Measurements from ENCODE around the gene RIN1. TPM values are rescaled to one million over a fixed set of nuclear protein-coding genes. Genes with fewer than 3 reads are reported as not detected.
A peak's percentile ranks its signal among the peaks of the same experiment; 100 is the strongest.

RIN1 gene
- total RNA-seq, 1 experiment from 2014 or later: 5.4 TPM

DNA sequence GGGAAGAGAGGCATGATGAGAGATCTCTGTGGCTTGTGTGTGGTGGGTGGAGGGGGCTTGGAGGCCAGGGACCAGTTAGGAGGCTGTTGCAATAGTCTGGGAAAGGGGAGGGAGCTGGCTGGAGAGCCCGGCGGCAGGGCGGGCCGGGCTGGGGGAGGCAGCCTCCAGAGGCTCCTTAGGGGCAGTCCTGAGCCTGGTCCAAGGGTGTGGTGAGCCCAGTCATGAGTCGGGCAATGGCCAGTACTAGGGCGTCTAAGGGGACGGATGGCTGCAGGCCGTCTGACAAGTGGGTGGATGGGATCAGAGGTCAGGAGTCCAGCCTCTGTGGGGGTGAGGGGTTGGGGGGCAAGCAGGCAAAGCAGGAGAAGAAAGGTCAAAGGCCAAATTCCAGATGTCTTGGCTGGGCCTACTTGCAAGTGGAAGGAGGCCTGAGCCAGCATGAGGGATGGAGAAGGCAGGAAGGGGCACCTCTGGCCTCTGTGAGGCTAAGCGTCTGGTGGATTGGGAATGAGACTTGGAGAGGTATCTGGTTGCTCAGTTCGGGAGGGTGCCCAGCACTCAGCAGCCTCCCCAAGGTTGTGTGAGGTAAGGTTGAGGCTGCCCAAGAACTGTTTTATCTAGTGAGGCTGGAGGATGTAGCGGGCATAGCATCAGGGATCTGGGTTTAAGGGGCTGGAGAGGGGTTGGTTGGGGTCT lies 13.4 kb downstream of the RIN1 start:
- peaks cover 15 to 29% of the 10 kb centered on the region in 2 experiments for H3K4me1 Mint-ChIP-seq
- no peak overlapping the region for H4K8ac ChIP-seq (replicated peaks; ENCODE audit: insufficient read length, low read depth, low read length)
- no peak overlapping the region for H2AFZ ChIP-seq (ENCODE audit: low read length)

More for the DNA sequence above, 13.4 kb downstream of the RIN1 start:
- H3K14ac ChIP-seq (ENCODE audit: insufficient read depth, low read length): no peak overlapping the region
- H2BK12ac ChIP-seq (ENCODE audit: insufficient read length, low read depth, low read length): no peak overlapping the region
- no peaks in the 10 kb centered on the region for H3K23me2 ChIP-seq (ENCODE audit: insufficient read length, low read depth, low read length, poor library complexity, severe bottlenecking)
- H3K9ac ChIP-seq (ENCODE audit: extremely low read depth, insufficient read length, low read length): no peak overlapping the region
- H3K79me1 ChIP-seq (ENCODE audit: insufficient read depth, low read depth, low read length, poor library complexity, severe bottlenecking): no peaks in the 10 kb centered on the region
- H3K27me3 ChIP-seq (ENCODE audit: insufficient read depth, low read length): no peaks in the 10 kb centered on the region
- H2AK5ac ChIP-seq (ENCODE audit: insufficient read length, low read length): no peak overlapping the region
- Mint-ChIP-seq H3K27ac (no peak overlapping the region), H3K9me3 (peaks cover 14 to 20% of the 10 kb centered on the region in 2 experiments), H3K27me3 (ENCODE audit: low read depth) (peaks cover 21% of the 10 kb centered on the region), H3K4me3 (no peak overlapping the region; a peak in 1 of 5 replicates), H3K36me3 (ENCODE audit: insufficient read depth in 1 of 3, low read depth in 3 of 3) (peaks cover 8 to 18% (median 16%) of the 10 kb centered on the region in 3 experiments)
- H3K9me3 ChIP-seq (ENCODE audit: control insufficient read depth, low read depth, low read length): no peaks in the 10 kb centered on the region
- H2BK15ac ChIP-seq (ENCODE audit: low read depth, low read length): no peak overlapping the region
- H3K4me1 ChIP-seq (ENCODE audit: insufficient read depth, low read length): no peaks in the 10 kb centered on the region
- no peak overlapping the region for H3T11ph ChIP-seq (ENCODE audit: low read length)
- no peak overlapping the region for H4K5ac ChIP-seq (ENCODE audit: insufficient read length, low read depth, low read length)
- H3K23ac ChIP-seq (ENCODE audit: insufficient read length, low read depth, low read length): no peak overlapping the region
- H4K91ac ChIP-seq (ENCODE audit: insufficient read length, low read depth, low read length): no peak overlapping the region
- no peaks in the 10 kb centered on the region for H4K20me1 ChIP-seq (ENCODE audit: control insufficient read depth, insufficient read depth, insufficient read length)
- TF ChIP-seq, protein P1, sequence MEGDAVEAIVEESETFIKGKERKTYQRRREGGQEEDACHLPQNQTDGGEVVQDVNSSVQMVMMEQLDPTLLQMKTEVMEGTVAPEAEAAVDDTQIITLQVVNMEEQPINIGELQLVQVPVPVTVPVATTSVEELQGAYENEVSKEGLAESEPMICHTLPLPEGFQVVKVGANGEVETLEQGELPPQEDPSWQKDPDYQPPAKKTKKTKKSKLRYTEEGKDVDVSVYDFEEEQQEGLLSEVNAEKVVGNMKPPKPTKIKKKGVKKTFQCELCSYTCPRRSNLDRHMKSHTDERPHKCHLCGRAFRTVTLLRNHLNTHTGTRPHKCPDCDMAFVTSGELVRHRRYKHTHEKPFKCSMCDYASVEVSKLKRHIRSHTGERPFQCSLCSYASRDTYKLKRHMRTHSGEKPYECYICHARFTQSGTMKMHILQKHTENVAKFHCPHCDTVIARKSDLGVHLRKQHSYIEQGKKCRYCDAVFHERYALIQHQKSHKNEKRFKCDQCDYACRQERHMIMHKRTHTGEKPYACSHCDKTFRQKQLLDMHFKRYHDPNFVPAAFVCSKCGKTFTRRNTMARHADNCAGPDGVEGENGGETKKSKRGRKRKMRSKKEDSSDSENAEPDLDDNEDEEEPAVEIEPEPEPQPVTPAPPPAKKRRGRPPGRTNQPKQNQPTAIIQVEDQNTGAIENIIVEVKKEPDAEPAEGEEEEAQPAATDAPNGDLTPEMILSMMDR (conservative IDR thresholded peaks at IDR 0.05): no peak
- peak overlapping the region; percentile 3 for H3K18ac ChIP-seq (ENCODE audit: insufficient read length, low read depth, low read length)
- DNase-seq: no peak
- H3K4me2 ChIP-seq (ENCODE audit: insufficient read depth, insufficient read length, low read length): no peak overlapping the region
- no peak overlapping the region for H2BK120ac ChIP-seq (ENCODE audit: low read depth, low read length, poor library complexity, severe bottlenecking)
- no peak overlapping the region for H3K56ac ChIP-seq (ENCODE audit: insufficient read length, low read depth, low read length)
- H3K27ac ChIP-seq (ENCODE audit: insufficient read length, low read depth, low read length): no peak overlapping the region
- H3K4ac ChIP-seq (ENCODE audit: low read depth, low read length): no peak overlapping the region
- H3K79me2 ChIP-seq (ENCODE audit: insufficient read depth, low read length): no peaks in the 10 kb centered on the region
- H2BK20ac ChIP-seq (ENCODE audit: low read depth, low read length, poor library complexity, severe bottlenecking): no peak overlapping the region
- no peak overlapping the region for H2BK5ac ChIP-seq (ENCODE audit: insufficient read length, low read length)
- no CpG with 5 or more reads among the region's 11 CpGs for WGBS (ENCODE audit: extremely low coverage, insufficient read length, low lambda C conversion rate)

Measured in H9 (cell line).